Measurements from ENCODE around the gene NCBP3.

- TF ChIP-seq CTCF (IDR thresholded peaks at IDR 0.05) (no peak), POLR2AphosphoS5 (IDR thresholded peaks at IDR 0.05; ENCODE audit: low read depth, low read length) (no peak), REST (IDR thresholded peaks at IDR 0.05; ENCODE audit: insufficient read depth in 1 of 2, low read depth in 2 of 2, low read length in 1 of 2) (no peak)
Measured at GRCh38 chr17:3812284-3812683, 33.8 kb downstream of the NCBP3 start.

Measured in Panc1 (cell line).